Measurements from ENCODE around the gene OSBPL8.
"Not testable (repeated sequence)": the region's sequence is repeated elsewhere in the genome, so short reads cannot be mapped to it uniquely, and the experiment has no call there.

Gene OSBPL8

DNA sequence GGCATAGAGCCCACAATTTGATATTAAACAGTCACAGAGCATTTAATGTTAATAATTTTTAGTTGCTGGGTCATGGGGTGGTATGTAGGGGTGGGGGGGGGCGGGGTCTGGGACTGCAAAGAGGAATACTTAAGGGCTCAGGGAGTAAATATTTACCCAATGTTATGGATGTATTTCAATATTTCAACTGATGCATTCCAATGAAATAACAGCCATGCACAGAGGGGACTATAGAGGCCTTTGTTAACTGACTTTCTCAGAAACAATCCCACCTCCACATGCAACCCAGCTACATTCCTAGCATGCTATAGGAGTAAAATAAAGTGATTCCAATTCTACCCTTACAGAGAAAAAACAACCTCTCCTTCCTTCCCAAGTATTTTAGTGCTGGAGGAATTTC, 203.5 kb downstream of the OSBPL8 start:
- DNase-seq (ENCODE audit: low read depth in 2 of 2), result no peak

DNA sequence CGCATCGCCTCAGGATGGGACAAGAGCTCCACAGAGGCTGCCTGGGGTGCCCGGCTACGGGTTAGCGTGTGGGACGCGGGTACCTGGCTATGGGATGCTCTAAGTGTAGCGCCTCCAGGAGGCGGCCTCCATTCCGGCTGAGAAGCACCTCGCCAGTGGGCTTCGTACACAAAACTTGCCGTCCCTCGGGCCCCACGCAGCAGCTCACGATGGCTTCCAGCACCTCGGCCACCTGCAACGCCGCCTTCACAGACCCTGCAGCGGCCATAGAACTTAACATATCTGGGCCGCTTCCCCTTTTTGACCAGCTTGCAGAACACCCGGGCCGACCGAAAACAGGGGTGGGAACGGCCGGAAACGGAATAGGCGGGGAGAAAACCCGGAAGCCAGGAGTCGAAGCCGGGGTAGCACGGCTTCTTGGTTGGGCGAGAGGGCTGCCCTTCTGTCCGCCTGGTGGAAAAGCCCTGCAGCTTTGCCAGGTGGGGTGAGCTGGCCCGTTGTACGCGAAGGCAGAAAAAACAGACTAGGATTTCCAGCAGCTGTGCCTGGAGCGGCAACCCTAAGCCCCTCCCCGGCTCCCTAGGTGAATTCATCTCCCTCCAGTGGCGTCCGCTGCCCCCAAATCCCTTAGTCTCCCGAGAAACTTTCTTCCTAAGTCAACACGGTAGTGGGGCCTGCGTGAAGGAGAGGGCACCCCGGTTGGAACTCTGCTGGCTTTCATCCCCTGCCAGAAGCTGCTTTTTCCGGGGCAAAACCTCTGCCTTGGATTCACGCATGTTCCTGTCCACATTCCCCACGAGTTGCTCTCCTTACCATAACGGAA, 211.3 kb downstream of the OSBPL8 start, which contains the start of gene BBS10:
Gene BBS10, minus strand, starts transcription at position 337 of the 823 bp plus-strand sequence. Its CDS starts 57 bp downstream, at position 280.
- DNase-seq (ENCODE audit: low read depth in 2 of 2), result peak; percentile 82 to 83

DNA sequence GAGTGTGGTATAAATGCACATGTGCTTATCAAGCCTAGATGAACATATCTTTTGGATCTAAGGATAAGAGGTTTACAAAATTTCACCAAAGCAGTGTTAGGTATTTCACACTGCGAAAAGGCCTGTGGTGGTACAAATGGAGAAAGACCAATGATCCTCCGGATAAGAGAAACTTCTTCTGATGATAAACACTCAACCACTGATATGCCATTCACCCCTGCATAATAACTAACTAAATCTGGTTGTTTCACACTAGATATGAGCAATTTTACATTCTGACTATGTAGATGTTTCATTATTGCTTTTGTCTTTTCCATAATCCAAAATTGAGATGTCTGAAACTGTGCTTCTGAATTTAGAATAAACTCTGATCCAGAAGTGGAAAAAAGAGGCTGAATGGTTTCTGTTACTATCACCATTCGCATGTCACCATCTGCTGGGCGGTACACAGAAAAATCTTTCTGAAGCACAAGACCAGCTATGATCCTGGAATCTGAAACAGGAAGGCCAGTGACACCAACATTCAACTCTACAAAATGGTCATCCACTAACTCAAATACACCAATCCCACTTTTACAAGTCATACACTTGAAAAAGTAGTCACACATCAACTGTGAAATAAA, 212.7 kb downstream of the OSBPL8 start:
- DNase-seq (ENCODE audit: low read depth in 2 of 2), result peak; percentile 41 to 44

DNA sequence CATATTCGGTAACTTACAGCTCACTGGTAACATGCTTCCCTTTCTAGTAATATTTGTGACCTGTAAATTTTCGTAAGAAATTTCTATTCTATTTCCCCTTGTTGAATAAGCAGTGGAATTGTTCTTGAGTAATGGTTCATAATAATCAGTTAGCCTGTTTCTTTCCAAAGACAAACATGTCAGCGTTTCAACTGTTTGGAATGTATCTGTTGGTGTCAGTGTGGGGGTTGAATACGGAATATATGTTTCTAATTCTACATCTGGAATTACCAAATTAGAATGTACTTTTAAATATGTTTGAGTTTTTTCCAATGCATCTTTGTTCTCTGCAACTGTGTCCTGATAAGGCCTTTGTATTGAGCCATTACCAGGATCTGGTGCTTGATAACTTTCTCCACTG, 213.3 kb downstream of the OSBPL8 start:
- peak; percentile 57 to 58 for DNase-seq (ENCODE audit: low read depth in 2 of 2)

DNA sequence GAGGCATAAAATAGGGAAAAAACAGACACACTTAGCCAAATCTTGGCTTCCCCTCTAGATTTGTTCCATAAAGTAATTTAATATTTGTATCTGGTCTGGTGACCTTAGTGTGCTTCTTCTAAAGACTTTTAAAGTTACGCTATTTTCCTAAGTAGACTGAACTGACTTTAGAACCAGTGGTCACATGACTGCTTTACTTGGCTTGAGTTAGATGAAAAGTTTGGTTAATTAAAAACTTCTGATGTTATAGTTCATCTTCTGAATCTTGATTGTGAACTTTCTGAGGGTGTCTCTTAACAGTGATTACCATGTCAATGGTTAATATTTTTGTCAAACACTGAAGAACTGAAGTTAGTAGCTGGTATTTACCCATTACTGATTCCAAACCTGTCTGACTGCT, 214.0 kb downstream of the OSBPL8 start:
- DNase-seq (ENCODE audit: low read depth in 2 of 2), result no peak

DNA sequence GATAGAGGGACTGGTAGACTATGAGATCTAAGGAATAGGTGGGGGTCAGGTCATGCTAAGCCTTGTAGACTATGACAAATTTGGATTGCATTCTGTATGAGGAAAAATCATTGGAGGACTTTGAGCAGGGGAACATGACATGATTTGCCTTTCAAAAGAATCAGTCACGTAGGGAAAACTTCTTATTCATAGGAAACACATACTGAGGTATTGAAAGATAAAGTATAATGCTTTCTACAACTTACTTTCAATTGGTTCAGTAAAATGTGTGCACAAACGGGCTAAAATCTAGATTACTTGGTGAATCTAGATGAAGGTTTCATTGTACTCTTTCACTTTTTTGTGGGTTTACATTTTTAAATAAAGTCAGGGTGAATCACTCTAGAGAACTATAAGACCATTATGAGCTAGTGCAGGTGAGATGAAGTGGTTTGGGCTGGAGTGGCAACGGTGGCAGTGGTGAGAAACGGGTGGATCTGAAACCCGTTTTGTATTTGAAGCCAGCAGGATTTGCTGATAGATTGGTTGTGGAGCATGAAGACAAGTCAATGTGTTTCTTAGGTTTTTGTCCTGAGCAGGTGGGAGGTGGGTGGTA, 218.0 kb downstream of the OSBPL8 start:
- DNase-seq (ENCODE audit: low read depth in 2 of 2), result no peak

DNA sequence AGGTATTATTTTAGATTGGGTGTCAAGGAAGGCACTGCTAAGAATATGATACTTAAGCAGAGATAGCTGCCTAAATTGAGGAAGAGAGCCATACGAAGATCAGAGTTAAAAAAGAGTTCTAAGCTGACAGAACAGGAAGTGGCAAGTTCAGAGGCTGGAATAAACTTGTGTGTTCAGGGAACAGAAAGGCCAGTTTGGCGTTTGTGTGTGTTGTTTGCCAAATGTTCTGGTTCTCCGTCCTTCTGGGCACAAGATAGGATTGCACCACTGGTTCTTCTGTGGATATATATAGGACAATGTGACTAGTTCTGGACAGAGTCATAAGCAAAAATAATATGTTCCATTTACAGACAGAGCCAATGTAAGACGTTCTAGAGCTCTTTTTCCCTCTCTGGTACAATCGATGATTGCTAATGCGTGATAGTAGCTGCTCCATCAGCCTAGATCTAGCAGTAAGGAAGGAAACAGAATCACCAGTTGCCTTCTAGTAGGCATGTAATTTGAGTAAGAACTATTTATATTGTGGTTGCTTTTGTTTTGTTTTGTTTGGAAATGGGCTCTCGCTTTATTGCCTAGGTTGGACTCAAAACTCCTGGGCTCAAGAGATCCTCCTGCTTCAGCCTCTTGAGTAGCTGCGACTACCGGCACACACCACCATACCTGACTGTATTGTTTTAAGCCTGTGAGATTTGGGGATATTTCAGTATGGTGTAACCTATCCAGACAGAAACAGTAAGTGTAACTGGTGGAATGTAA, 218.7 kb downstream of the OSBPL8 start:
- no peak for DNase-seq (ENCODE audit: low read depth in 2 of 2)

- peak; percentile 25 to 31 for DNase-seq (ENCODE audit: low read depth in 2 of 2)
Observed at GRCh38 chr12:76337583-76337982, 222.0 kb downstream of the OSBPL8 start.

DNA sequence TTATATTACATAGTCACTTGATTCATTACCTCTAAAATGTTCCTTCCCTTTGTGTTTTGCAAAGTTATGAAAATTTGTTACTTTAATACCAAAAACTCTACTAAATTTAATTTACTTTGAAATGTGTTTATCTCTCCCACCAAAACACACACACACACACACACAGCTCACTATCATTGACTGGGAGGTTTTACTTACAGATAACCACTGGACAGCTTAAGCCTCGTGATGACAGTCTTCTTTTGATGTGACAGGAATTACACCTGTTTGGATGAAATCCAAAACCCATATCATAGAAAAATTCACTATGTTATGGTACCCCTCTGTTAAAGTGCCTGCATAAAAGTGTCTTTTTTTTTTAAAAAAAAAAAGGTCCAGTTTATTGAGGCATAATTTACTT, 227.0 kb downstream of the OSBPL8 start:
- no peak for DNase-seq (ENCODE audit: low read depth in 2 of 2)

DNA sequence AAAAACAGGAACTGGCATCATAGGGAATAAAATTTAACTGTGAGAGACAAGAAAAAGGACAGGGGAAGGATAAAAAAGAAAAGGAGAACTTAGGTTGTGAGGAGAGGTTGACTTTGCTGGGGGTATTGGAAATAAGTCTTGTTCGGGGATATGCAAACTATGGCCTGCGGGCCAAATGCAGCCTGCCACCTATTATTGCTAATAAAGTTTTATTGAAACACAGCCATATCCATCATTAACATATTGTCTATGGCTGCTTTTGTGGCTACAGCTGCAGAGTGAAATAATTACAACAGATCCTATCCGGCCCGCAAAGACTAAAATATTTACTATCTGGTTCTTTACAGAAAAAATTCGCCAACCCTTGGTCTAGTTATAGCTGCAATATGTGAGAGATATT, 230.0 kb downstream of the OSBPL8 start:
- DNase-seq (ENCODE audit: low read depth in 2 of 2), result no peak

DNA sequence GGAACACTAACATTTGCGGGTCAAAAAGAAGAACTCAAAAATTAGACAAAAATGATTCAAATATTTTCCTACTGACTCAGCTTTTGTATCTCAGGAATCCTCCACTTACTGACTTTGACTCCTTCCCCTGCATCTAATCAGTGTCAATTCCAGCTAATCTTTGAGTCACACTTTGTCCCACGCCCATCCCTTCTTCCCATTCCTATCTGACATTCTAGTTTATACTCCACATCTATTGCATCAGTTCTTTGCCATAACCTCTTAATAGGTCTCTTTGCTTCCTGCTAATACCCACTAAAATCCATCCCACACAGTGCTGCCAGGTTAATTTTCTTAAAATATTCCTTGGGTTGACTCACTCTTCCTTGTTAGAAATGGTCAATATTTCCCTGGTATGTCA, 230.4 kb downstream of the OSBPL8 start:
- peak; percentile 82 for DNase-seq (ENCODE audit: low read depth in 2 of 2)

- DNase-seq (ENCODE audit: low read depth in 2 of 2), result not testable (repeated sequence)
Observed at GRCh38 chr12:76319595-76320319, 239.8 kb downstream of the OSBPL8 start.

GRCh38 chr12:76318773-76319594, 240.6 kb downstream of the OSBPL8 start:
- no peak for DNase-seq (ENCODE audit: low read depth in 2 of 2)

DNA sequence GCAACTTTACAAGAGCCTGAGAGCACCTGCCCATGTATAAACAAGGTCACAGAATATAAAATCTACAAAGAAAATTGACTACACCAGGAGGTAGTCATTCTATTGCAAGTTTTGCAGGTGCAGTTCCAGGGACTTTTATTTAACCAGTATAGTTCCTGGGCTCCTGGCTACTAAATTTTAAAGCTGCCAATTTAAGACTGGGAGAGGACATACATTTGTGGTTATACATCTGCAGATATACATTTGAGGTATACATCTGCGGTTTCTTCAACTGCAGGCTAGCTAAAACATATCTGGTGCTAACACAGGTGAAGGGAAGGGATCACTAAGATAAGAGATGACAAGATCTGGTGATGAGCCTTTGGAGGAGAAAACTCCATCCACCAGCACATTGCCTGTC, 241.6 kb downstream of the OSBPL8 start:
- no peak for DNase-seq (ENCODE audit: low read depth in 2 of 2)

DNA sequence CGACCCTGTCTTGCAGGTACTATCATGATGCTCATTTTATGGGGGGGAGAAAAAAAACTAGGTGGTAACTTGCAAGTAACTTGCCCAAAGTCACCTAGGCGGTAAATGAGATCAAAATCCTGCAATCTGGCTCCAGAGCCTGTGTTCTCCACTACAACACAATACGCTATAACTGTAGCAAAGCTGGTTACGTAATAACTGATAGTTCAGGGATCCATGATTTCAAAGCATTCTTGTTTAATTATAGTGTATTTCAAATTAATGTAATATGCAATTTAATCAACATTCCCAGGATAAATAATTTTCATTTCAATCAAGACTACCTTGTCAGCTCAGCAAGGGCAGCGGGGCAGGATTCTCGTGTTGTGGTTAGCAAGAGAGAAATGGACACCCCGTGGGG, 243.1 kb downstream of the OSBPL8 start:
- no peak for DNase-seq (ENCODE audit: low read depth in 2 of 2)

DNA sequence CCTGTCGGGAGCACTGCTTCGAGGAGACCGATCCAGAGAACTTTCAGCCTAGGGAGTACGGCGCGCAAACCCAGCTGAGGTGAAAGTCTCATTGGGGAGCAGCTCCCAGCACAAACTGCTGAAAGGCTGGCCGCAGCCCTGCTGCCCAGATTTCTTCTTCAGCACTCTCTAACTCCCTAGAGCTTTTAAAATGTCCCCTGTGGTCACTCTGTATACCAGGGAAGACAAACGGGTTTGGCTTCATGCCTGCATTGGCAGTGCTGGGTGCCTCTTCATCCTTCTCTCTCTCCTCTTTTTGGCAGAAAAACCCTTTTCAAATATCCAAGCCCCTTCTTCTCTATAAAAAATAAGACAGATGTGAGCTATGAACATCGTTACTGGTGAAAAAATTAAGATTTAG, 246.3 kb downstream of the OSBPL8 start:
- DNase-seq (ENCODE audit: low read depth in 2 of 2), result no peak

DNA sequence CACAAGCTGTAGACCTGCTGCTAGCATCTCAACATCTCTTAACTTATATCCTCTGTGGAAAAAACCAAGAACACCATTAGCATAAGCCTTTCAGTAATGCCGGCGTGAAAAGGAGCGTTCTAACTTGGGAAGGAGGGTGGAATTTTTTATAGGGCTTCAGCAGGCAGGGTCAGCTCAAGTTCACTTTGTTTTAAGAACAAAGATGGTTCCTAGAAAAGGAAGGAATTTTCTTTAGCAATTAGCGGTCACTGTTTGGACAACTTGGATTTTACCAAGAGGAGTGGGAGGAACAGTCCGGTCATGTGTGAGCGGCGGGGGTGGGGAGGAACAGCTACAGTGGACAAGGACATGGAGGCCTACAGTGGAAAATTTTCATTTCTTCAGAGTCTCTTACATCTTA, 247.3 kb downstream of the OSBPL8 start:
- DNase-seq (ENCODE audit: low read depth in 2 of 2), result no peak

DNA sequence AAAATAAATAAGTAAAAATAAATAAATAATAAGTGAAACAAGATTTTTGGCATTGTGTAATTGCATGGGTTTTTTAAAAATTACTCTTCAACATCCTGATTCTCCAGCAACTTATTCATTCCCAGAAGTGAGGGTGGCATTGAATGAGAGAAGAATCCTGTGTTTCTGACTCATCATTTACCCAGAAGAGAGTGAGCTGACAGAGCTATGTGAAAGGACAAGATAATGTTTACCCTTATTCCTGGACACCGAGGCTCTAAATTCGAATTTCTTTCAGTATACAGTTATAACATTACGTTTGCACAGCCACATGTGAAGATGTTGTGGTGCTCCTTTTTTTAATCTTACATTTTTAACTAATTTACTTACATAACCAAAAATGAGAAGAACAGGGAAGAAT, 247.8 kb downstream of the OSBPL8 start:
- DNase-seq (ENCODE audit: low read depth in 2 of 2), result peak; percentile 15 to 16

- DNase-seq (ENCODE audit: low read depth in 2 of 2), result peak in 1 of 2 experiments; percentile 7
Observed at GRCh38 chr12:76310110-76310509, 249.5 kb downstream of the OSBPL8 start.

DNA sequence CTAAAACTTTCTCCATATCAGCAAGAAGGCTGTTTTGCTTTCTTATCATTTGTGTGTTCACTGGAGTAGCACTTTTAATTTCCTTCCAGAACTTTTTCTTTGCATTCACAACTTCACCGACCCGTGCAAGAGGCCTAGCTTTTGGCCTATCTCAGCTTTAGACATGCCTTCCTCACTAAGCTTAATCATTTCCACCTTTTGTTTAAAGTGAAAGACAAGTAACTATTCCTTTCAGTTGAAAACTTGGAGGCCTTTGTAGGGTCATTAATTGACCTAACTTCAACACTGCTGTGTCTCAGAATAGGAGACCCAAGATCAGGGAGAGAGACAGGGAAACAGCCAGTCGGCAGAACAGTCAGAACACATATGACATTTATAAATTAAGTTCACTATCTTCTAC, 250.7 kb downstream of the OSBPL8 start:
- DNase-seq (ENCODE audit: low read depth in 2 of 2), result no peak

DNA sequence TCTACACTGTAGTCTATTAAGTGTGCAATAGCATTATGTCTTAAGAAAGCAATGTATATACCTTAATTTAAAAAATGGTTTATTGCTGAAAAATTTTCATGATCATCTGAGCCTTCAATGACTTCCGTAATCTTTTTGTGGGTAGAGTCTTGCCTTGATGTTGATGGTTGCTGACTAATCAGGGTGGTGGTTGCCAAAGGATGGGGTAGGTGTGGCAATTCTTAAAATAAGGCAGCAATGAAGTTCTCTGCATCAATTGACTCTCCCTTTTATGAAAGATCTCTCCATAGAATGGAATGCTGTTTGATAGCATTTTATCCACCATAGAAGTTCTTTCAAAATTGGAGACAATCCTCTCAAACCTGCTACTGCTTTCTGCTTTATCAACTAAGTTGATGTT, 252.5 kb downstream of the OSBPL8 start:
- DNase-seq (ENCODE audit: low read depth in 2 of 2), result no peak

All from fibroblast of skin of left quadriceps (primary cell).